Endothelial cell of umbilical vein (primary cell): ENCODE data around the gene LAMTOR2. TPM values are rescaled to one million over a fixed set of nuclear protein-coding genes. Genes with fewer than 3 reads are reported as not detected.

Experiments
- BruUV-seq: library from RNA; stranded (reverse); fragments of 400-500 nt; replicated peaks from 2 replicates; lab custom pipeline; 2021; lab: Mats Ljungman, UMichigan
- CTCF ChIA-PET: fragments of 300-600, 350-600 bp; sonication (Branson Sonifier 250); formaldehyde crosslinking; loops from one replicate; lab custom pipeline; 2021; ENCODE audit warnings: antibody characterized with exemption, inconsistent platforms; lab: Charles Lee
- POLR2A ChIA-PET: fragments of 300-600, 350-600 bp; sonication (Branson Sonifier 250); formaldehyde crosslinking; loops from one replicate; lab custom pipeline; 2021; ENCODE audit warnings: antibody characterized with exemption, inconsistent platforms; lab: Charles Lee
- DNase-seq: peaks from one replicate; pipeline ENCODE4 v3.0.0-alpha.2; 2011; ENCODE audit warnings: low read depth, low spot score
- FAIRE-seq: peaks from 2 replicates; lab custom pipeline; 2011; peaks lifted over from hg19 to GRCh38; lab: Jason Lieb, UNC
- H2AFZ ChIP-seq: 2 replicates; pipeline ENCODE4 v1.6.0; 2012; ENCODE audit warnings: low read depth, low read length, control low read depth, inconsistent platforms
- H3K27ac ChIP-seq: 2 replicates; pipeline ENCODE4 v1.5.1; 2011; ENCODE audit warnings: low read depth, mild to moderate bottlenecking, control low read depth, low read length, moderate library complexity; ENCODE audit not compliant: insufficient read depth
- H3K27me3 ChIP-seq, 2 experiments: 2 replicates each; pipeline versions ENCODE4 v1.6.0 to v1.6.1; 2011; ENCODE audit warnings: low read length in 2 of 2, mixed read lengths in 1 of 2; ENCODE audit not compliant: control insufficient read depth in 2 of 2, insufficient read depth in 2 of 2
- H3K36me3 ChIP-seq, 2 experiments: 2 replicates in 1 of 2; 3 replicates in 1 of 2; pipeline ENCODE4 v1.5.1; 2011; ENCODE audit warnings: low read length in 2 of 2, mild to moderate bottlenecking in 1 of 2, moderate library complexity in 1 of 2; ENCODE audit not compliant: control insufficient read depth in 2 of 2, insufficient read depth in 2 of 2; ENCODE audit errors: extremely low read depth in 1 of 2
- H3K4me1 ChIP-seq: 3 replicates; pipeline ENCODE4 v1.5.1; 2011; ENCODE audit warnings: mild to moderate bottlenecking, low read length; ENCODE audit not compliant: control insufficient read depth, insufficient read depth; ENCODE audit errors: extremely low read depth
- H3K4me2 ChIP-seq: 2 replicates; pipeline ENCODE4 v1.6.1; 2011; ENCODE audit warnings: low read length, control low read depth, mixed read lengths; ENCODE audit not compliant: insufficient read depth
- H3K4me3 ChIP-seq, 3 experiments: fragments of 200-600 bp in 1 of 3; sonication (generic), shearing (Covaris generic) in 1 of 3; replicated peaks in 1 of 3; 2 replicates each; pipeline ENCODE4 v1.5.1; 2011 to 2016; ENCODE audit warnings: control low read depth in 3 of 3, low read length in 3 of 3, mild to moderate bottlenecking in 2 of 3, inconsistent platforms in 1 of 3, low read depth in 1 of 3, moderate library complexity in 1 of 3; ENCODE audit not compliant: insufficient read depth in 1 of 3
- H3K79me2 ChIP-seq: 2 replicates; pipeline ENCODE4 v1.6.0; 2012; ENCODE audit warnings: low read length, inconsistent platforms; ENCODE audit not compliant: control insufficient read depth, insufficient read depth
- H3K9ac ChIP-seq: replicated peaks from 2 replicates; pipeline ENCODE3; 2011; ENCODE audit warnings: low read length, control low read depth; ENCODE audit not compliant: insufficient read depth; ENCODE audit errors: extremely low read depth
- H3K9me1 ChIP-seq: replicated peaks from 3 replicates; pipeline ENCODE4 v1.6.0; 2011; ENCODE audit warnings: mild to moderate bottlenecking, low read length; ENCODE audit not compliant: control insufficient read depth, insufficient read depth; ENCODE audit errors: extremely low read depth
- H3K9me3 ChIP-seq: replicated peaks from 2 replicates; pipeline ENCODE4 v1.5.1; 2012; ENCODE audit warnings: low read length, inconsistent platforms; ENCODE audit not compliant: control insufficient read depth, insufficient read depth
- H4K20me1 ChIP-seq: replicated peaks from 2 replicates; pipeline ENCODE3; 2011; ENCODE audit warnings: mild to moderate bottlenecking, low read length; ENCODE audit not compliant: control insufficient read depth, insufficient read depth; ENCODE audit errors: extremely low read depth
- EZH2 ChIP-seq: IDR thresholded peaks from 2 replicates; pipeline ENCODE4 v1.6.1; 2012; ENCODE audit warnings: borderline replicate concordance, low read depth, mild to moderate bottlenecking, moderate library complexity, low read length, inconsistent platforms; ENCODE audit not compliant: severe bottlenecking
- FOS ChIP-seq: IDR thresholded peaks from 2 replicates; pipeline ENCODE4 v1.6.1; 2011; ENCODE audit warnings: mild to moderate bottlenecking, low read length, moderate library complexity, borderline replicate concordance; ENCODE audit not compliant: insufficient read depth
- GATA2 ChIP-seq: IDR thresholded peaks from 2 replicates; pipeline ENCODE4 v1.7.0; 2011; ENCODE audit warnings: low read depth, mild to moderate bottlenecking, moderate library complexity, mixed read lengths, low read length; ENCODE audit not compliant: insufficient read length, insufficient read depth
- JUN ChIP-seq: IDR thresholded peaks from 2 replicates; pipeline ENCODE4 v1.6.1; 2011; ENCODE audit warnings: borderline replicate concordance, low read depth; ENCODE audit not compliant: insufficient read length, insufficient read depth
- MYC ChIP-seq: IDR thresholded peaks from one replicate; pipeline ENCODE4 v1.6.1; 2011; ENCODE audit warnings: mild to moderate bottlenecking, low read depth, low read length
- POLR2A ChIP-seq: IDR thresholded peaks from 2 replicates; pipeline ENCODE4 v1.6.1; 2012; ENCODE audit warnings: low read depth, mild to moderate bottlenecking, control low read depth, low read length
- POLR2AphosphoS5 ChIP-seq: IDR thresholded peaks from 2 replicates; pipeline ENCODE4 v1.6.1; 2012; ENCODE audit warnings: low read depth, mild to moderate bottlenecking, control low read depth, low read length, moderate library complexity; ENCODE audit not compliant: insufficient read depth
- dilution Hi-C: fragments of 300-500 bp; cut with MboI; formaldehyde crosslinking; loops from one replicate; pipeline ENCODE4 v1.15.0; 2019; ENCODE audit warnings: low sequenced_read_pairs; ENCODE audit not compliant: extremely low pct_ligation_motif_present
- intact Hi-C: fragments of 100-400 bp; cut with micrococcal nuclease; formaldehyde crosslinking; loops from one replicate; pipeline ENCODE4 v1.10.0; 2022
- polyA plus RNA-seq, 4 experiments: library from polyadenylated mRNA; depleted of rRNA in 3 of 4; stranded (reverse) in 3 of 4; unstranded in 1 of 4; fragments of >200 nt; gene quantifications; 2 replicates each; pipeline versions ENCODE4 v1.2.1 to v1.2.3, GENCODE V29; 2011 to 2012; ENCODE audit warnings: missing spikeins in 1 of 4
- total RNA-seq: library from RNA; stranded (reverse); gene quantifications from 2 replicates; pipeline ENCODE4 v1.2.3, GENCODE V29; 2021
- TF ChIP-seq, protein P1 (sequence below), 2 donors: IDR thresholded peaks; 1 replicate in 1 of 2; 2 replicates in 1 of 2; pipeline ENCODE4 v1.5.1; 2011; ENCODE audit warnings: low read length in 2 of 2, mild to moderate bottlenecking in 2 of 2, moderate library complexity in 2 of 2, control low read depth in 1 of 2, inconsistent platforms in 1 of 2, low read depth in 1 of 2; ENCODE audit not compliant: insufficient read depth in 1 of 2; ENCODE audit errors: extremely low read depth in 1 of 2
- TF ChIP-seq, protein P2 (sequence below): IDR thresholded peaks from 2 replicates; pipeline ENCODE4 v1.6.1; 2011; ENCODE audit not compliant: insufficient read depth, insufficient read length

Gene LAMTOR2
- total and polyA plus RNA-seq, 2 donors (not counting 3 experiments of a cell fraction or from before 2014, with no cell fraction given) = 77.7 to 136 TPM

DNA sequence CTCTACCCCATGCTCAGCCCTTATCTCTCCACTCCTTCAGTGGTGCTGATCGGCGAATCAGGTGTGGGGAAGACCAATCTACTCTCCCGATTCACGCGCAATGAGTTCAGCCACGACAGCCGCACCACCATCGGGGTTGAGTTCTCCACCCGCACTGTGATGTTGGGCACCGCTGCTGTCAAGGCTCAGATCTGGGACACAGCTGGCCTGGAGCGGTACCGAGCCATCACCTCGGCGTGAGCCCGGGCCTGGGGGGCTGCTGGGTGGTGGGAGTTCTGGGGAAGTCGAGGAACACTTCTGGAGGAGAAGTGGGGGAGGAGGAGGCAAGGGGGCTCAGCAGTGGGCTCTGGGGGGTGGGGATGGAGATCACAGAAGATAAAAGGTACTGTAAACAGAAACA lies 11.3 kb downstream of the LAMTOR2 start:
- TF ChIP-seq POLR2A (no peak), MYC (no peak), GATA2 (no peak), POLR2AphosphoS5 (no peak), JUN (no peak), FOS (no peak), EZH2 (no peak)
- TF ChIP-seq, protein P1, sequence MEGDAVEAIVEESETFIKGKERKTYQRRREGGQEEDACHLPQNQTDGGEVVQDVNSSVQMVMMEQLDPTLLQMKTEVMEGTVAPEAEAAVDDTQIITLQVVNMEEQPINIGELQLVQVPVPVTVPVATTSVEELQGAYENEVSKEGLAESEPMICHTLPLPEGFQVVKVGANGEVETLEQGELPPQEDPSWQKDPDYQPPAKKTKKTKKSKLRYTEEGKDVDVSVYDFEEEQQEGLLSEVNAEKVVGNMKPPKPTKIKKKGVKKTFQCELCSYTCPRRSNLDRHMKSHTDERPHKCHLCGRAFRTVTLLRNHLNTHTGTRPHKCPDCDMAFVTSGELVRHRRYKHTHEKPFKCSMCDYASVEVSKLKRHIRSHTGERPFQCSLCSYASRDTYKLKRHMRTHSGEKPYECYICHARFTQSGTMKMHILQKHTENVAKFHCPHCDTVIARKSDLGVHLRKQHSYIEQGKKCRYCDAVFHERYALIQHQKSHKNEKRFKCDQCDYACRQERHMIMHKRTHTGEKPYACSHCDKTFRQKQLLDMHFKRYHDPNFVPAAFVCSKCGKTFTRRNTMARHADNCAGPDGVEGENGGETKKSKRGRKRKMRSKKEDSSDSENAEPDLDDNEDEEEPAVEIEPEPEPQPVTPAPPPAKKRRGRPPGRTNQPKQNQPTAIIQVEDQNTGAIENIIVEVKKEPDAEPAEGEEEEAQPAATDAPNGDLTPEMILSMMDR (IDR thresholded peaks at IDR 0.05; ENCODE audit: extremely low read depth in 1 of 2, insufficient read depth in 1 of 2, low read depth in 1 of 2, low read length in 2 of 2) = no peak
- TF ChIP-seq, protein P2, sequence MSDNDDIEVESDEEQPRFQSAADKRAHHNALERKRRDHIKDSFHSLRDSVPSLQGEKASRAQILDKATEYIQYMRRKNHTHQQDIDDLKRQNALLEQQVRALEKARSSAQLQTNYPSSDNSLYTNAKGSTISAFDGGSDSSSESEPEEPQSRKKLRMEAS = no peak
- FAIRE-seq (no peak), DNase-seq (no peak)
- Histone ChIP-seq H2AFZ (no peak overlapping the region), H3K9me3 (no peaks in the 10 kb centered on the region), H3K4me2 (no peak overlapping the region), H3K9me1 (no peaks in the 10 kb centered on the region), H3K4me1 (peaks cover 6% of the 10 kb centered on the region), H3K36me3 (no peaks in the 10 kb centered on the region), H3K9ac (no peak overlapping the region), H3K27me3 (no peaks in the 10 kb centered on the region), H3K79me2 (no peaks in the 10 kb centered on the region), H3K4me3 (no peak overlapping the region), H3K27ac (no peak overlapping the region), H4K20me1 (no peaks in the 10 kb centered on the region)
- dilution Hi-C loops (no loop called here), intact Hi-C loops (loop anchor here (1.0 kb wide), 3 partner anchors 40 to 128 kb away; no protein-coding TSS in a partner anchor)
- no TSS peak for BruUV-seq
- CTCF ChIA-PET = interaction anchor here (0.6 to 4.1 kb wide), 30 partner anchors 8 to 159 kb away, joined by 3 to 92 read pairs (median 9); partner anchors contain the start of genes ARHGEF2, KHDC4, RXFP4 and SSR2
- POLR2A ChIA-PET = no interaction called here
